Measurements from ENCODE around the gene ADGRV1. TPM values are rescaled to one million over a fixed set of nuclear protein-coding genes. Genes with fewer than 3 reads are reported as not detected.

ADGRV1 gene
- total RNA-seq, 1 donor from 2014 or later = 18.2 TPM

DNA sequence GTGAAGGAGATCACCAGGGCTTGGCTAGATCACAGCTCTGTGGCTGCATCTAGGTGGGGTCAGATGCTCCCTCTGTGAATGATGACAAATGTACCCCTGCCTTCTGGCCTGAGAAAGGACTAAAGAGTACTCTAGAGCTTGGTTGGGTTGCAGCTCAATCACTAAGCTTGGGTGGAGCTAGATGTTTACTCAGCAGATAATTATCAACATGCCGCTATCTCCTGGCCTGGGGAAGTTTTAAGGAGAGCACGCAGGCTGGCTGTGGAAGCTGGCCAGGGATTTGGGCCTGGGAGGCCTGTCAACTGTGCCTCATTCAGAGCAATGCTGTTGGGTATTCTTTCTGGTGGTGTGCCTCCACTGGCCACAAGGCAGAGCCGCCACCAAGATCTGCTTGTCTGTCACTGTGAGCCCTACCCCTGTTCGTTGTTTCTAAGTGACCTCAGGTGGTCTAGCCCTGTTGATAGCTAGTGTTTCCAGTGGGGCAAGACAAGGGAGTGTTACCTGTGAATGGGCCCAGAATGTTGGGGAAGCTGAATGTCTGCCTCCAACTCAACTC is 181.7 kb downstream of the ADGRV1 start:
- Mint-ChIP-seq H3K4me3 (ENCODE audit: unreplicated experiment) (no peak overlapping the region), H3K36me3 (ENCODE audit: unreplicated experiment) (peaks cover 12% of the 10 kb centered on the region), H3K27me3 (ENCODE audit: unreplicated experiment) (no peaks in the 10 kb centered on the region), H3K27ac (ENCODE audit: unreplicated experiment) (no peak overlapping the region), H3K9me3 (ENCODE audit: unreplicated experiment) (peaks cover 2% of the 10 kb centered on the region), H3K4me1 (ENCODE audit: low read depth, unreplicated experiment) (no peaks in the 10 kb centered on the region)
- TF ChIP-seq, protein P1, sequence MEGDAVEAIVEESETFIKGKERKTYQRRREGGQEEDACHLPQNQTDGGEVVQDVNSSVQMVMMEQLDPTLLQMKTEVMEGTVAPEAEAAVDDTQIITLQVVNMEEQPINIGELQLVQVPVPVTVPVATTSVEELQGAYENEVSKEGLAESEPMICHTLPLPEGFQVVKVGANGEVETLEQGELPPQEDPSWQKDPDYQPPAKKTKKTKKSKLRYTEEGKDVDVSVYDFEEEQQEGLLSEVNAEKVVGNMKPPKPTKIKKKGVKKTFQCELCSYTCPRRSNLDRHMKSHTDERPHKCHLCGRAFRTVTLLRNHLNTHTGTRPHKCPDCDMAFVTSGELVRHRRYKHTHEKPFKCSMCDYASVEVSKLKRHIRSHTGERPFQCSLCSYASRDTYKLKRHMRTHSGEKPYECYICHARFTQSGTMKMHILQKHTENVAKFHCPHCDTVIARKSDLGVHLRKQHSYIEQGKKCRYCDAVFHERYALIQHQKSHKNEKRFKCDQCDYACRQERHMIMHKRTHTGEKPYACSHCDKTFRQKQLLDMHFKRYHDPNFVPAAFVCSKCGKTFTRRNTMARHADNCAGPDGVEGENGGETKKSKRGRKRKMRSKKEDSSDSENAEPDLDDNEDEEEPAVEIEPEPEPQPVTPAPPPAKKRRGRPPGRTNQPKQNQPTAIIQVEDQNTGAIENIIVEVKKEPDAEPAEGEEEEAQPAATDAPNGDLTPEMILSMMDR (IDR thresholded peaks at IDR 0.05; ENCODE audit: partially characterized antibody, unreplicated experiment) = no peak
- DNase-seq = no peak

DNA sequence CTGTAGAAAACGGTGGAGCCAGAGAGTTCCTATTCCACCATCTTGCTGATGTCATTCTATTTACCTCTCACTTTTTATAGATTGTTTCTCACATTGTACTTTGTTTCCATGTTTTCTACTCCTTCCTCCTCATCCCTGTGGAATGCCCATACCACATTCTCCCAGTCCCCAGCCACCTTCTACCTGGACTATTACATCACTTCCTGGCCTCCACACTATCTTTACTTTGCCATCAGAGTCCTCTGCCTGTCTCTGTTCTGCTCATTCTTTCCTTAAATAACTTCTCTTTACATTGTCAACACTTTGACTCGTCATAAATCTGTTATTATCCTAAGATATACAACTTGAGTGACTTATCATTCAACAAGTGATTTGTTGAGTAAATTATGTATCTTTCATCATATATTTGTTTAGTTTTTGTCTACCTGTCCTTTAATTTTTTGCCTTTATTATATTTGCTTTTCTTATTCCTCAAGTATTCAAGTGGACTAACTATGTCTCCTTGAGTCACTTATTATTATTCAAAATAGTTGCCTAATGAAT is 182.5 kb downstream of the ADGRV1 start:
- Mint-ChIP-seq H3K4me1 (ENCODE audit: low read depth, unreplicated experiment) (no peaks in the 10 kb centered on the region), H3K27ac (ENCODE audit: unreplicated experiment) (no peak overlapping the region), H3K4me3 (ENCODE audit: unreplicated experiment) (no peak overlapping the region), H3K27me3 (ENCODE audit: unreplicated experiment) (no peaks in the 10 kb centered on the region), H3K9me3 (ENCODE audit: unreplicated experiment) (peaks cover 2% of the 10 kb centered on the region), H3K36me3 (ENCODE audit: unreplicated experiment) (peaks cover 12% of the 10 kb centered on the region)
- DNase-seq = no peak
- TF ChIP-seq, protein P1 (IDR thresholded peaks at IDR 0.05; ENCODE audit: partially characterized antibody, unreplicated experiment) = no peak

DNA sequence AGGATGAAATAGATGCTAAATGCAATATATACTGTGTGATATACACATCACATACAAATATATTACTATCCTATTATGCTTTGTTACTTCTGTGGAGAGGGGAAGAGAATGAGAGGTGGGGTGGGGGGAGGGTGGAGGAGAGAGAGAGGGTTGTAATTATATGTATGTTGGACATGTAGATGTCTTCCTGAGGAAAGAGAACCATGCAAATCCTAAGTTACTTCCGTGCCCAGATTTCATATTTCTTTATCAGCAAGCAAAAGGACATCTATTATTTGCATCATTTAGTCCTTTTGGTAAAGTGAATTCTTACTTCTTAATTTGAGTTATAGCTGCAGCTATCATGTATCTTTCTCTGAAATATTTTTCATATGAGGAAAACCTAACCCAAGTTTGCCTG is 187.5 kb downstream of the ADGRV1 start:
- TF ChIP-seq, protein P1 (IDR thresholded peaks at IDR 0.05; ENCODE audit: partially characterized antibody, unreplicated experiment) = no peak
- Mint-ChIP-seq H3K4me1 (ENCODE audit: low read depth, unreplicated experiment) (peaks cover 6% of the 10 kb centered on the region), H3K4me3 (ENCODE audit: unreplicated experiment) (no peak overlapping the region), H3K9me3 (ENCODE audit: unreplicated experiment) (peaks cover 2% of the 10 kb centered on the region), H3K27me3 (ENCODE audit: unreplicated experiment) (no peaks in the 10 kb centered on the region), H3K27ac (ENCODE audit: unreplicated experiment) (no peak overlapping the region), H3K36me3 (ENCODE audit: unreplicated experiment) (no peaks in the 10 kb centered on the region)
- no peak for DNase-seq

DNA sequence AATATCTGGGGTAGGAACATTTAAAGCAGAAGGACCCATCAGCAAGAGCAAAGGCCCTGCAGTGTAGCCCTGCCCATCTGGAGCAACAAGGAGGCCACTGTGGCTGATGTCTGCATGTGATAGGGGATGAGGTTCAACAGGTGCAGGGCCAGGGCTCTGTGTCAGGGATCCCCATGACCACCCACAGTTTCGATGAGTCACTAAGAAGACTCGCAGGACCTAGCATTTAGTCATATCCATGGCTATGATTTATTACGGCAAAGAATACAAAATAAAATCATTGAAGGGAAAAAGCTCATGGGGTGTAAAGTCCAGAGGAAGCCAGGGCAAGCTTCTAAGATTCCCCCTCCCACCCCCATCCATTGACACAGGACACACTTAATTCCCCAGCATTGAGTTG is 188.6 kb downstream of the ADGRV1 start:
- no peak overlapping the region for H3K27ac Mint-ChIP-seq (ENCODE audit: unreplicated experiment)
- H3K36me3 Mint-ChIP-seq (ENCODE audit: unreplicated experiment) = no peaks in the 10 kb centered on the region
- TF ChIP-seq, protein P1 (IDR thresholded peaks at IDR 0.05; ENCODE audit: partially characterized antibody, unreplicated experiment) = no peak

DNA sequence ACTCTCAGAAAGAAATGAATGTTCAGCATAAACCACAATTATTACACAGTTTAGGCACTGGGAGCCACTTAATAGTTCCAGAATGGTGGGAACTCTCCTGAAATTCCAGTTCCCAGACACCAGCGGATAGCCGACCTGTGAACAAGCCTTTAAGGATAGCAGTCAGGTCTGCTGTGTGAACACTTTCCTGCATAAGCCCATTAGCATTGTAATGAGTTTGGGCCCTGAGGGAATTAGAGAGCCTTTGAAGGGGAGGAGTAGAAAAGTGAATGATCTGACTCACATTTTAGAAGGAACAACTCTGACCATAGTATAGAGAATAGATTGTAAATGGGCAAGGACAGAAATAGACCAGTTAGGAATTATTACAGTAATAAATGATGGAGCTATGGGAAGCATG is 189.1 kb downstream of the ADGRV1 start:
- Mint-ChIP-seq H3K36me3 (ENCODE audit: unreplicated experiment) (no peaks in the 10 kb centered on the region), H3K27ac (ENCODE audit: unreplicated experiment) (no peak overlapping the region), H3K4me1 (ENCODE audit: low read depth, unreplicated experiment) (peaks cover 6% of the 10 kb centered on the region), H3K9me3 (ENCODE audit: unreplicated experiment) (peaks cover 2% of the 10 kb centered on the region), H3K4me3 (ENCODE audit: unreplicated experiment) (no peak overlapping the region), H3K27me3 (ENCODE audit: unreplicated experiment) (no peaks in the 10 kb centered on the region)
- DNase-seq = no peak
- TF ChIP-seq, protein P1 (IDR thresholded peaks at IDR 0.05; ENCODE audit: partially characterized antibody, unreplicated experiment) = no peak

More for the DNA sequence above, 188.6 kb downstream of the ADGRV1 start:
- Mint-ChIP-seq H3K27me3 (ENCODE audit: unreplicated experiment) (no peaks in the 10 kb centered on the region), H3K4me1 (ENCODE audit: low read depth, unreplicated experiment) (peaks cover 6% of the 10 kb centered on the region), H3K9me3 (ENCODE audit: unreplicated experiment) (peaks cover 2% of the 10 kb centered on the region), H3K4me3 (ENCODE audit: unreplicated experiment) (no peak overlapping the region)
- DNase-seq = no peak

Data from glutamatergic neuron (in vitro differentiated cells).